HT1080 (cell line): ENCODE results near the gene SYNE2. TPM values are rescaled to one million over a fixed set of nuclear protein-coding genes. Genes with fewer than 3 reads are reported as not detected.
"Not testable (repeated sequence)": the region's sequence is repeated elsewhere in the genome, so short reads cannot be mapped to it uniquely, and the experiment has no call there.

Experiments
- DNase-seq: peaks from one replicate; pipeline ENCODE4 v3.0.0-alpha.2; 2015; ENCODE audit warnings: low read depth
- total RNA-seq: library from RNA; depleted of rRNA; stranded (reverse); fragments of >200 nt; shearing (Covaris generic); gene quantifications from 2 replicates; pipeline ENCODE4 v1.2.3, GENCODE V29; 2014

Gene SYNE2
- total RNA-seq, 1 experiment from 2014 or later, result 6.9 TPM

GRCh38 chr14:64117671-64118402, 265.0 kb downstream of the SYNE2 start:
- DNase-seq, result peak; percentile 52

DNA sequence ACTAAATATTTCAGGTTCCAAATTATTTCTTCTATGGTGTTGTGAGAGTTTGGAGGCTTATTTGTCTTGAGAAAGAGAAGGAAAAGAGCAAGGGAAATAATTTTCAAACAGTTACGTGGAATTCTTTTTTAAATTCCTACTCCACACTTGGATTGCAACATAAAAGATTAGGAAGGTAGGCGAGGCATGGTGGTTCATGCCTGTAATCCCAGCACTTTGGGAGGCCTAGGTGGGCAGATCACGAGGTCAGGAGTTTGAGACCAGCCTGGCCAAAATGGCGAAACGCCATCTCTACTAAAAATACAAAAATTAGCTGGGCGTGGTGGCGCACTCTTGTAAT, 265.6 kb downstream of the SYNE2 start:
- not testable (repeated sequence) for DNase-seq

DNA sequence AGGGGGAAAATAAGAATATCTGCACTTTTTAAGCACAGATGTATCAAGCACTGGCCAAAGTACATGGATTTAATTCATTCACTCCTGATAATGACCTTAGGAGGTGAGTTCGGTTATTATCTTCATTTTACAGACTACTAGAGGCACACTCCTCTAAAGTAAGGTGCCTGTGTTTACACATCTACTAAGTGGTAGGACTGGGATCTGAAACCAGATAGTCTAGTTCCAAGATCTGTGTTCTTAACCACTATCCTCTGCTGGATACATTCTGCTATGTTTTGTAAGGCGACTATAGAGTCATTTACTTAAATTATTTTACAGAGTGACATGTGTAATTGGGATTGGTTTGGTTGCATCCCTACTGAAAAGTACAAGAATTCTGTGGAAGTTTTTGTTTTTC, 266.1 kb downstream of the SYNE2 start:
- no peak for DNase-seq

DNA sequence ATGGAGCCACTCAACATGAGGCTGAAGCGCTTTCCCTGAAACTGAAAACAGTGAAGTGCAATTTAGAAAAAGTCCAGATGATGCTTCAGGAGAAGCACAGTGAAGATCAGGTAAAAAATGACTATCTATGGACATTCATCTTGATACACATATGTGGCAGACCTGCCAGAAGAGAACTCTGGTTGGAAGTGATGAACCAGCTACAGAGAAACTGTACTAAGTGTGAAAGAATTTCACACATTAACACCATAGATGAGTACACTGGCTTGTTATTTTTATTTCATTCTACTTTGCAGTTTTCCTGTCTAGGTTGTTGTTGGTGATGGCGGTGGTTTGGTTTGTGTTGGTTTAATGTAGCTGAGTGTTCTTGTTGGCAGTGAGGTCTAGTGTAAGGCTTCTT, 266.7 kb downstream of the SYNE2 start:
- DNase-seq, result no peak

DNA sequence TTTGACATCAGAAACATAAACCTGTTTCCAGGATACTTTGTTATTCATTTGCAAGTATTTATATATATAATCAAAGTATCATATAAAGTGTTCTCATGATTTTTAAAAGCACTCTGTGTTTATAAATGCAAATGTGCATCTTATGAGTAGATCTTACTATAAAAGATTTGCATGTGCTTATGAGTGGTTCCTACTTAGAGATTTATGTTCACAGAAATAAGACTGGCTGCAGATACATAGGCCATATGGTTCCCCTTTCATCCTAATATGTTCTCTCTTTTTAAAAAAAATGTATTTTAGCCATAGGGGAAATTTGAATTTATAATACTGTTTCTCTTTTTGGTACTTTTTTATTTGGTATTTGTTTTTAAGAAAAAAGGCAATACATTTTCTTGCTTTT, 267.2 kb downstream of the SYNE2 start:
- no peak for DNase-seq

GRCh38 chr14:64123241-64123822, 270.5 kb downstream of the SYNE2 start:
- DNase-seq, result no peak

DNA sequence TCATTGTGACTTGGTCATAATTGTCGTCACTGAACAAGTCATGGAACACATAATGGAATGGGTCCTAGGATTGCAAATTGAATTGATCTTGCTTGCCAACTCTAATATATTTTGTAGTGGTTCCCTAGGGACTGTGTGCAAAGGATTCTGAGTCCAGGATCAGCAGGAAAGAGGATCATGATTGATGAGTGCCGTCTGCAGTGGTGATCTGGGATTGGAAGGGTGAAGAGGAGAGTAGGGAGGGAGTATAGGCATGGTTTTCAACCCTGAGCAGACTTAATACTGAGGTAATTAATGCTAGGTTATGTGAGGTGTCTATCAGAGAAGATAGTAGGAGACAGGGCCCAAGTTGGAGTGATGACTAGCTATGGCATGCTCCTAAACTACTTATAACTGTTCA, 272.5 kb downstream of the SYNE2 start:
- DNase-seq, result no peak

DNA sequence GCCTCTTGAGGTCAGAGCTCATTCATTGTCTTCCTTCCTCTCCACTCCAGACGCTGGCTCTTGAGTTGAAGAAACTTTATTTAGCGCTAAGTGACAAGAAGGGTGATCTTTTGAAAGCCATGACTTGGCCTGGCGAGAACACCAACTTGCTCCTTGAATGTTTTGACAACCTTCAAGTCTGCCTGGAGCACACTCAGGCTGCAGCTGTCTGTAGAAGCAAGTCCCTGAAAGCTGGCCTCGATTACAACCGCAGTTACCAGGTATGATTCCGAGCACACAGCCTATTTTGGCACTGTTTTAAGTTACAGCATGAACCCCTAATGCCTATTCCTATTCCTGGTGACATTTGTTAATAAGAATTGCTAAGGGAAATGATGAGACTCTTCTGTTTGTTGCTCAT, 273.7 kb downstream of the SYNE2 start:
- no peak for DNase-seq

DNA sequence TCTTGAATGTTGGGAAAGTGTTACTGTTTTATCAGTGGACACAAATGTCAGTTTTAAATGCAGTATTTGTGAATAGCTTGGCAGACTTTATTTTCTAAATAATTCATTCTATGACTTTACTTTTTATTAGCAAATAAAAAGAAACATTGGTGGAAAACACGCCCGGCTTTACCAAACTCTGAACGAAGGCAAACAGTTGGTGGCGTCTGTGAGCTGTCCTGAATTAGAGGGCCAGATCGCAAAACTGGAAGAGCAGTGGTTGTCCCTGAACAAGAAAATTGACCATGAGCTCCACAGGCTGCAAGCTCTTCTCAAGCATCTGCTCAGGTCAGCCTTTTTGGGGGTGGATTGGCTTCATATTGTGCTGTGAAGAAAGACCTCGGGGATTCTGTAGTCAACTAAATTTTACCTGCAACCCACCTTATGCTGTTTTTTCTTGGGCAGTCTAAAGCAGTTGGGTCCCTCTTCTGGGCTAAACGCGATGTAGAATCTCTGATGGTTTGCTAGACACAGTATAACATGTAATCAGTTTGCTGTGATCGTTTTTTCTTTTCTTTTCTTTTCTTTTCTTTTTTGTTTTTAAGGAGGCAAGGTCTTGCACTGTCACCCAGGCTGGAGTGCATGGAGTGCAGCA, 285.0 kb downstream of the SYNE2 start:
- peak; percentile 17 for DNase-seq

DNA sequence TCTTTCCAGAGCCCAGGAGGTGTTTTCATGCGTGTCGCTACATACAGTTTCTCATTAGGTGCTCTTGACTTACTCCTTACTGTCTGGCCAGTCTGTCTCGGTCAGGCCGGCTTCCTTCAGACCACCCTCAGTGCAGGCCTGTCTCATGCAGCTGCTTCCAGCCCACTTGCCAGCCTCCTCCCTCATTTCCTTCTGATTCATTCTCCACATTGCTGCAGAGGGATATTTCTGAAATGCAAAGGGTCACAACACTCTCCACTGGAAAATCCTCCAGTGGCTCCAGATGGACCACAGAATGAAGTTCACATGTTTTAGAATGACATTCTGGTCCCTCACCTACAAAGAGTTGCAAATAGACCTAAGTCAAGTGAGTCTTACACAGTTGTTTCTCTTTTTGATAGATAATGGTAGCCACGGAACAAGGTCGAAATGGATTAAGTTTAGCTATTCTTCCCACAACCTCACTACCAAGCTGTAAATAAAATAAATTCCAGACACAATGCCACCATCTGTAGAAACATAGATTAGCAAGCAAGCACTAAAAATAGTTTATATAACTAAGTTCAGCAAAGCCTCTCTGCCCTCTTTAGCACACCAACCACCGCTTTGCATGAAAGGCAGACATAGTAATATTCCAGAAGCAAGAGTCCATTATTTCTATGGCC, 294.5 kb downstream of the SYNE2 start:
- peak; percentile 8 for DNase-seq

- no peak for DNase-seq
These were observed 297.1 kb downstream of the SYNE2 start for GRCh38 chr14:64149921-64150320.

GRCh38 chr14:64158608-64159007, 305.8 kb downstream of the SYNE2 start:
- DNase-seq, result no peak

- DNase-seq, result no peak
These were observed 306.8 kb downstream of the SYNE2 start for GRCh38 chr14:64159588-64159987.

DNA sequence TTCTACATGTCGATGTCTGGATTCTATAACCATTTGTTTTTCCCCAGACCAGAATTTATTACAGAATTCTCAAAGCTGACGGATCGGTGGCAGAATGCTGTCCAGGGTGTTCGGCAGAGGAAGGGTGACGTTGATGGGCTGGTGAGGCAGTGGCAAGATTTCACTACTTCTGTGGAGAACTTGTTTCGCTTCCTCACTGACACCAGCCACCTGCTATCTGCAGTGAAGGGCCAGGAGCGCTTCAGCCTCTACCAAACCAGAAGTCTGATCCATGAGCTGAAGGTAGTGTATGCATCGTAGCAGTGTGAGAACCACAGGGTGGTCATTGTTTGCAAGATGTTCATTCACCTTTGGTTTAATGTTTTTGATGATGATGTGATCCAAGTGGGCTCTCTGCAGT, 317.4 kb downstream of the SYNE2 start:
- no peak for DNase-seq

- no peak for DNase-seq
These were observed 322.3 kb downstream of the SYNE2 start for GRCh38 chr14:64174922-64175782.

GRCh38 chr14:64176330-64176729, 323.5 kb downstream of the SYNE2 start:
- DNase-seq, result no peak

GRCh38 chr14:64178814-64179213, 326.0 kb downstream of the SYNE2 start:
- peak; percentile 4 for DNase-seq

DNA sequence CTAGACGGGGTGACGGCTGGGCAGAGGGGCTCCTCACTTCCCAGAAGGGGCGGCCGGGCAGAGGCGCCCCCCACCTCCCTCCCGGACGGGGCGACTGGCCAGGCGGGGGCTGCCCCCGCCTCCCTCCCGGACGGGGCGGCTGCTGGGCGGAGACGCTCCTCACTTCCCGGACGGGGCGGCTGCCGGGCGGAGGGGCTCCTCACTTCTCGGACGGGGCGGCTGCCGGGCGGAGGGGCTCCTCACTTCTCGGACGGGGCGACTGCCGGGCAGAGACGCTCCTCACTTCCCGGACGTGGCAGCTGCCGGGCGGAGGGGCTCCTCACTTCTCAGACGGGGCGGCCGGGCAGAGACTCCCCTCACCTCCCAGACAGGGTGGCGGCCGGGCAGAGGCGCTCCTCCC, 330.1 kb downstream of the SYNE2 start:
- DNase-seq, result not testable (repeated sequence)

DNA sequence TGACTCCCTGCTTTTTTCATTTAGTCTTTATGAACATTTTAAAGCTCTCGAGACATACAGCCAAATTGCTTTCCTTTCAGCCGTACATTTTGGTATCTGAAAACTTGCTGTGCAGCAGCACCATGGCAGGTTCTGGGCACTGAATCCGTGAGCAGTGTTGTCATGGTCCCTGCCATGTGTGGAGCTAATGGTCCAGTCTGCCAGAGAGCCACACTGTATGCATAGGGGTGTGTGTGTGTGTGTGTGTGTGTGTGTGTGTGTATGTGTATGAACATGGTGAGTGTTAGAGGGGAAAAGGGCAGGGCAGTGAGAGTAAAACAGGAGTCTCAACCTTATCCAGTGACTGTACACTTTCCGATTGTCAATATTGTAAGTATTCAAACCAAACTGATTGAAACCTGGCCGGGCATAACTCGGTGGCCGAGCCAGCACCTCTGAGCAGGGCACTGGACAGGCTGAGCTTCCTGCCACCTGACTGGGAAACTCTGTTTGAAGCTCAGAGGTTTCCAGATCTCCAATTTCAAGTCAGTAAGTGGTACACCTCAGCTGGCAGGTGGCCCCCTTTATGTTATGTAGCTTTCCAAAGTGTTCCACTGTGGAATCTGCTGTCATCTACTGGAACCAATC, 331.4 kb downstream of the SYNE2 start:
- no peak for DNase-seq

- no peak for DNase-seq
These were observed 332.4 kb downstream of the SYNE2 start for GRCh38 chr14:64185184-64185583.
